B cell (primary cell): ENCODE data around the gene NTN1. TPM values are rescaled to one million over a fixed set of nuclear protein-coding genes. Genes with fewer than 3 reads are reported as not detected.

Experiments used
- ATAC-seq: fragments of 200-7000 bp; cut with Tn5 transposase; one replicate; pipeline ENCODE4 v1.10.0; 2021; ENCODE audit warnings: low read depth, mild to moderate bottlenecking, moderate number of reproducible peaks, moderate library complexity
- CTCF ChIA-PET: fragments of 350-600 bp; sonication (Branson Sonifier 250); formaldehyde crosslinking; loops from one replicate; lab custom pipeline; 2021; ENCODE audit warnings: antibody characterized with exemption, inconsistent platforms; lab: Charles Lee
- POLR2A ChIA-PET: fragments of 350-600 bp; sonication (Branson Sonifier 250); formaldehyde crosslinking; loops from one replicate; lab custom pipeline; 2021; ENCODE audit warnings: antibody characterized with exemption; lab: Charles Lee
- DNase-seq: peaks from one replicate; pipeline ENCODE4 v3.0.0; 2013
- H2AFZ ChIP-seq: 2 replicates; pipeline ENCODE4 v1.6.1; 2012; ENCODE audit warnings: mild to moderate bottlenecking, low read depth, low read length; ENCODE audit not compliant: insufficient read depth, poor library complexity, severe bottlenecking
- H3K27ac ChIP-seq, 2 donors: 1 replicate in 1 of 2; 2 replicates in 1 of 2; pipeline ENCODE4 v1.5.1; 2012 to 2013; ENCODE audit warnings: low read length in 2 of 2, mild to moderate bottlenecking in 2 of 2, moderate library complexity in 1 of 2
- H3K27me3 ChIP-seq, 4 experiments: fragments of 200-600 bp in 1 of 4; sonication (generic) in 1 of 4; replicated peaks in 1 of 4; 1 replicate in 2 of 4; 2 replicates in 2 of 4; pipeline versions ENCODE4 v1.6.1 to v1.7.0; 2013 to 2016; ENCODE audit warnings: low read length in 3 of 4, mild to moderate bottlenecking in 2 of 4, mixed read lengths in 1 of 4, moderate library complexity in 1 of 4; ENCODE audit not compliant: insufficient read depth in 4 of 4, control insufficient read depth in 3 of 4; ENCODE audit errors: control extremely low read depth in 1 of 4
- H3K36me3 ChIP-seq, 2 experiments: replicated peaks in 1 of 2; 1 replicate in 1 of 2; 2 replicates in 1 of 2; pipeline versions ENCODE4 v1.6.1 to v1.7.1; 2013; ENCODE audit warnings: low read length in 1 of 2; ENCODE audit not compliant: insufficient read depth in 2 of 2, control insufficient read depth in 1 of 2; ENCODE audit errors: control extremely low read depth in 1 of 2, extremely low read depth in 1 of 2
- H3K4me1 ChIP-seq, 2 donors: fragments of 200-600 bp in 1 of 2; sonication (generic) in 1 of 2; 1 replicate in 1 of 2; 2 replicates in 1 of 2; pipeline versions ENCODE4 v1.5.1 to v1.6.1; 2013 to 2017; ENCODE audit warnings: low read length in 2 of 2; ENCODE audit not compliant: control insufficient read depth in 2 of 2, insufficient read depth in 2 of 2
- H3K4me2 ChIP-seq: replicated peaks from 2 replicates; pipeline ENCODE3; 2012; ENCODE audit warnings: mild to moderate bottlenecking, low read depth, low read length; ENCODE audit not compliant: poor library complexity, severe bottlenecking
- H3K4me3 ChIP-seq, 5 experiments: fragments of 200-600 bp in 1 of 5; sonication (generic) in 1 of 5; 1 replicate in 3 of 5; 2 replicates in 2 of 5; pipeline versions ENCODE4 v1.5.1 to v1.7.0; 2011 to 2016; ENCODE audit warnings: low read length in 4 of 5, mild to moderate bottlenecking in 4 of 5, low read depth in 2 of 5, control low read depth in 1 of 5, moderate library complexity in 1 of 5; ENCODE audit not compliant: insufficient read depth in 1 of 5; ENCODE audit errors: control extremely low read depth in 1 of 5, extremely low read depth in 1 of 5
- H3K79me2 ChIP-seq: fragments of 200-600 bp; sonication (generic); one replicate; pipeline ENCODE4 v1.6.0; 2016; ENCODE audit warnings: low read length; ENCODE audit not compliant: control insufficient read depth, insufficient read depth
- H3K9ac ChIP-seq: fragments of 200-600 bp; sonication (generic); 2 replicates; pipeline ENCODE4 v1.6.1; 2017; ENCODE audit warnings: mild to moderate bottlenecking, low read length, moderate library complexity
- H3K9me3 ChIP-seq, 3 donors: one replicate each; pipeline versions ENCODE4 v1.6.1 to v1.7.1; 2013; ENCODE audit warnings: low read length in 2 of 3; ENCODE audit not compliant: control insufficient read depth in 2 of 3, insufficient read depth in 1 of 3; ENCODE audit errors: control extremely low read depth in 1 of 3
- H4K20me1 ChIP-seq: 2 replicates; pipeline ENCODE4 v1.6.0; 2012; ENCODE audit warnings: mild to moderate bottlenecking, low read length; ENCODE audit not compliant: insufficient read depth, control insufficient read depth, poor library complexity, severe bottlenecking
- H3K27ac Mint-ChIP-seq: one replicate; pipeline ENCODE4 v1.8.0; 2021; ENCODE audit warnings: mixed read lengths
- H3K27me3 Mint-ChIP-seq: one replicate; pipeline ENCODE4 v1.8.0; 2021; ENCODE audit warnings: mixed read lengths
- H3K4me1 Mint-ChIP-seq: one replicate; pipeline ENCODE4 v1.8.0; 2021; ENCODE audit warnings: mixed read lengths
- H3K4me3 Mint-ChIP-seq: one replicate; pipeline ENCODE4 v1.8.0; 2021; ENCODE audit warnings: mixed read lengths
- H3K9me3 Mint-ChIP-seq: one replicate; pipeline ENCODE4 v1.8.0; 2022; ENCODE audit warnings: mixed read lengths; ENCODE audit not compliant: insufficient read depth
- EZH2 ChIP-seq: IDR thresholded peaks from 2 replicates; pipeline ENCODE4 v1.6.1; 2012; ENCODE audit warnings: borderline replicate concordance, low read depth, mild to moderate bottlenecking, moderate library complexity, low read length; ENCODE audit not compliant: insufficient read depth, poor library complexity, severe bottlenecking
- WGBS: methylation state at CpG from one replicate; pipeline ENCODE4 v1.1.5; 2013; ENCODE audit warnings: missing lambda C conversion rate; ENCODE audit not compliant: insufficient coverage; 5-methylcytosine and 5-hydroxymethylcytosine counted together
- intact Hi-C: fragments of 100-400 bp; cut with micrococcal nuclease; formaldehyde crosslinking; loops from one replicate; pipeline ENCODE4 v1.10.0; 2022
- polyA plus RNA-seq: library from polyadenylated mRNA; depleted of rRNA; stranded (reverse); fragments of >200 nt; gene quantifications from 2 replicates; pipeline ENCODE4 v1.2.3, GENCODE V29; 2012
- total RNA-seq, 2 donors: library from RNA; stranded (reverse); fragments of 120-200 nt in 1 of 2; gene quantifications; 1 replicate in 1 of 2; 2 replicates in 1 of 2; pipeline versions ENCODE4 v1.2.3 to v1.2.4, GENCODE V29; 2013 to 2022
- TF ChIP-seq, protein P1 (sequence below): fragments of 200-600 bp; IDR thresholded peaks from one replicate; pipeline ENCODE4 v1.8.0; 2022; ENCODE audit warnings: antibody characterized with exemption, mild to moderate bottlenecking

The NTN1 gene
- total and polyA plus RNA-seq, 2 donors (not counting 1 experiment from before 2014, with no cell fraction given): 0.10 to 0.25 TPM

DNA sequence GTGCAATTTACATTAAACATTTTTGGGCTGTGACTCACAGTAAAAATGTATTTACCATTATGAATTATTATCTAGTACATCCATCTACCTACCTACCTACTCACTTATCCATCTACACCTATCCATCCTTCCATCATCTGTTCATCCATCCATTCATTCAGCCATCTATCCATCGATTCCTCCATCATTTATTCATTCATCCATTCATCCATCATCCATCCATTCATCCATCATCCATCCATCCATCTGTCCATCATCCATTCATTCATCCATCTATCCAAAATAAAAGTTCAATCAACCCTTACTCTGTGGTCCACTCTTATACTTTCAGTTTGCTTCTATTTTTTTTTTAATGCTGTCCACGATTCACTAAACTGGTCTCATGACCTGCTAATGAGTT, 118.4 kb downstream of the NTN1 start:
- 55% methylated on average over 1 of the region's 2 CpGs for WGBS
- Histone ChIP-seq H4K20me1 (no peaks in the 10 kb centered on the region), H3K4me1 (no peaks in the 10 kb centered on the region), H3K27me3 (no peaks in the 10 kb centered on the region), H3K4me2 (no peak overlapping the region), H3K9me3 (no peaks in the 10 kb centered on the region), H3K4me3 (no peak overlapping the region), H3K27ac (no peak overlapping the region), H3K9ac (no peak overlapping the region), H3K36me3 (no peaks in the 10 kb centered on the region), H2AFZ (no peak overlapping the region), H3K79me2 (no peaks in the 10 kb centered on the region)
- TF ChIP-seq, protein P1, sequence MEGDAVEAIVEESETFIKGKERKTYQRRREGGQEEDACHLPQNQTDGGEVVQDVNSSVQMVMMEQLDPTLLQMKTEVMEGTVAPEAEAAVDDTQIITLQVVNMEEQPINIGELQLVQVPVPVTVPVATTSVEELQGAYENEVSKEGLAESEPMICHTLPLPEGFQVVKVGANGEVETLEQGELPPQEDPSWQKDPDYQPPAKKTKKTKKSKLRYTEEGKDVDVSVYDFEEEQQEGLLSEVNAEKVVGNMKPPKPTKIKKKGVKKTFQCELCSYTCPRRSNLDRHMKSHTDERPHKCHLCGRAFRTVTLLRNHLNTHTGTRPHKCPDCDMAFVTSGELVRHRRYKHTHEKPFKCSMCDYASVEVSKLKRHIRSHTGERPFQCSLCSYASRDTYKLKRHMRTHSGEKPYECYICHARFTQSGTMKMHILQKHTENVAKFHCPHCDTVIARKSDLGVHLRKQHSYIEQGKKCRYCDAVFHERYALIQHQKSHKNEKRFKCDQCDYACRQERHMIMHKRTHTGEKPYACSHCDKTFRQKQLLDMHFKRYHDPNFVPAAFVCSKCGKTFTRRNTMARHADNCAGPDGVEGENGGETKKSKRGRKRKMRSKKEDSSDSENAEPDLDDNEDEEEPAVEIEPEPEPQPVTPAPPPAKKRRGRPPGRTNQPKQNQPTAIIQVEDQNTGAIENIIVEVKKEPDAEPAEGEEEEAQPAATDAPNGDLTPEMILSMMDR: no peak
- TF ChIP-seq EZH2: no peak
- H3K9me3 Mint-ChIP-seq: no peaks in the 10 kb centered on the region
- ATAC-seq: no peak
- intact Hi-C loops: no loop called here
- CTCF ChIA-PET: no interaction called here
- DNase-seq: no peak
- H3K4me3 Mint-ChIP-seq: no peak overlapping the region
- no peaks in the 10 kb centered on the region for H3K4me1 Mint-ChIP-seq
- H3K27me3 Mint-ChIP-seq: peaks cover 14% of the 10 kb centered on the region
- no peak overlapping the region for H3K27ac Mint-ChIP-seq
- POLR2A ChIA-PET: no interaction called here

DNA sequence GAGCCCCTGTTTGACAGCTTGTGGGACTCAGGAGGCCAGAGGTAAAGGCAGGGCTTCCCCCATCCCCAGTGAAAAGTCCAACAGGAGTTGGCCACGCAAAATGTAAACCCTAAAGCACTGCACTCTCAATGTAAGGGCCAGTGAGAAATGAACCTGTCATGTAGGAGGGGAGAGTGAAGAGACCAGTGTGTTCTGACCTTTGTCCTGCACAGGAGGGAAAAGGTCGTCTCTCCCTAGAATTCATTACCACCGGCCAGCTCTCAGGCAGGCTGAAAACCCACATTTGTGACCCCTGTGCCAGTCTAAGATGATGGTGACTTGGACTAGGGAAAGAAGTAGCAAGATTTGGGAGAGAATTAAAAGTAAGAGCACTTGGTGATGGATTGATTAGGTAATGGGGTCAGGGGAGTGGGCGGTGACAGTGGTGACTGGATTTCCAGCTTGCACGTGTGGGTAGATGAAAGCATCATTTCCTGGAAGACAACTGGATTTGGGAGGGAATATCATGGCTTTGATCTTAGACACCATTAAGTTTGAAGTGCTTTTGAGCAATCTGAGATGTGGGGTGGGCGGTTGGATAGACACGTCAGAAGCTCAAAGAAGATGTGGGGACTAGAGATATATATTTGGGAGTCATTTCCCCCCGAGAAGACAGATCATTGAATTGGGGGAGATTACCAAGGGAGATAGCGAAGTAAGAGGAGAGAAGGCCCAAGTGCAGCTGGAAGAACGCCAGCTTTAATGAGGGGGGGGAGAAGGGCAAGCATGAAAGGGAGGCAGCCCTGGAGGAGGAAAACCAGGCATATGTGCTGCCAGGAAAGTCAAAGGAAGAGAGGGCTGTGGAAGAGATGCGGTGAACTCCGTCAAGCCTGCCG, 119.5 kb downstream of the NTN1 start:
- Mint-ChIP-seq H3K9me3 (no peaks in the 10 kb centered on the region), H3K27ac (no peak overlapping the region), H3K4me1 (no peaks in the 10 kb centered on the region), H3K4me3 (no peak overlapping the region), H3K27me3 (peaks cover 8% of the 10 kb centered on the region)
- 91% methylated on average over 11 of the region's 13 CpGs for WGBS
- Histone ChIP-seq H3K79me2 (no peaks in the 10 kb centered on the region), H3K4me3 (no peak overlapping the region), H3K36me3 (no peaks in the 10 kb centered on the region), H3K27ac (no peak overlapping the region), H2AFZ (no peak overlapping the region), H3K4me2 (no peak overlapping the region), H3K4me1 (no peaks in the 10 kb centered on the region), H3K9ac (no peak overlapping the region), H3K9me3 (no peaks in the 10 kb centered on the region), H3K27me3 (no peaks in the 10 kb centered on the region), H4K20me1 (no peaks in the 10 kb centered on the region)
- TF ChIP-seq, protein P1: no peak
- no peak for TF ChIP-seq EZH2
- CTCF ChIA-PET: no interaction called here
- intact Hi-C loops: no loop called here
- no peak for ATAC-seq
- POLR2A ChIA-PET: no interaction called here
- DNase-seq: no peak
